Superior temporal gyrus (tissue), 1 donor: Measurements from ENCODE around the gene RENBP.

Source experiments
- DNase-seq: peaks from one replicate; pipeline ENCODE4 v3.0.0-alpha.2; 2016; ENCODE audit errors: extremely low spot score

Gene RENBP

GRCh38 chrX:153919281-153919680 is 25.2 kb downstream of the RENBP start:
- no peak for DNase-seq

- no peak for DNase-seq
These were observed 26.6 kb downstream of the RENBP start for GRCh38 chrX:153917869-153918268.

- DNase-seq: no peak
These were observed 30.7 kb downstream of the RENBP start for GRCh38 chrX:153913701-153914100.

GRCh38 chrX:153913211-153913610 is 31.2 kb downstream of the RENBP start:
- DNase-seq: no peak

GRCh38 chrX:153911798-153912197 is 32.6 kb downstream of the RENBP start:
- DNase-seq: no peak

GRCh38 chrX:153910446-153910845 is 34.0 kb downstream of the RENBP start:
- DNase-seq: no peak

GRCh38 chrX:153909980-153910360 is 34.5 kb downstream of the RENBP start:
- no peak for DNase-seq

- DNase-seq: no peak
These were observed 35.1 kb downstream of the RENBP start for GRCh38 chrX:153909024-153909979.

GRCh38 chrX:153908219-153908860 is 36.1 kb downstream of the RENBP start:
- no peak for DNase-seq

GRCh38 chrX:153907456-153907855 is 37.0 kb downstream of the RENBP start:
- DNase-seq: no peak

- DNase-seq: no peak
These were observed 38.1 kb downstream of the RENBP start for GRCh38 chrX:153906126-153906917.

GRCh38 chrX:153905481-153906095 is 38.9 kb downstream of the RENBP start:
- no peak for DNase-seq

GRCh38 chrX:153903991-153904957 is 40.2 kb downstream of the RENBP start, which contains the start of gene AVPR2:
Gene AVPR2, plus strand, starts transcription at chrX:153904673. Its CDS starts 473 bp downstream, at chrX:153905146.
- no peak for DNase-seq

- DNase-seq: no peak
These were observed 41.0 kb downstream of the RENBP start for GRCh38 chrX:153903238-153903980.

- DNase-seq: no peak
These were observed 42.1 kb downstream of the RENBP start for GRCh38 chrX:153902385-153902784.

GRCh38 chrX:153901753-153902140 is 42.7 kb downstream of the RENBP start:
- no peak for DNase-seq

GRCh38 chrX:153900831-153901752 is 43.4 kb downstream of the RENBP start:
- DNase-seq: no peak

- no peak for DNase-seq
These were observed 46.5 kb downstream of the RENBP start for GRCh38 chrX:153897899-153898298.

- no peak for DNase-seq
These were observed 55.3 kb downstream of the RENBP start for GRCh38 chrX:153889123-153889522.
